ENCODE results near the gene TP53I11.

GRCh38 chr11:44954051-44954906 lies 3.6 kb upstream of the TP53I11 start:
- TF ChIP-seq CTCF (IDR thresholded peaks at IDR 0.05) (no peak), POLR2A (IDR thresholded peaks at IDR 0.05) (no peak)

Measured in body of pancreas (tissue), 4 donors.